H1 (cell line): ENCODE results near the gene VSTM2B. TPM values are rescaled to one million over a fixed set of nuclear protein-coding genes. Genes with fewer than 3 reads are reported as not detected.

Experiments
- CTCF ChIA-PET: fragments of 300-600 bp; sonication (Branson Sonifier 250); formaldehyde crosslinking; loops from one replicate; lab custom pipeline; 2021; ENCODE audit not compliant: partially characterized antibody; lab: Charles Lee
- POLR2A ChIA-PET: fragments of 300-600 bp; sonication (Branson Sonifier 250); formaldehyde crosslinking; loops from one replicate; lab custom pipeline; 2021; ENCODE audit warnings: inconsistent platforms; ENCODE audit not compliant: partially characterized antibody; lab: Charles Lee
- DNase-seq, 2 experiments: peaks; one replicate each; pipeline versions ENCODE4 v3.0.0 to v3.0.0-alpha.2; 2010 to 2022; ENCODE audit warnings: low spot score in 2 of 2, low read depth in 1 of 2, mixed read lengths in 1 of 2
- FAIRE-seq: peaks from 2 replicates; lab custom pipeline; 2011; peaks lifted over from hg19 to GRCh38; lab: Jason Lieb, UNC
- H2AFZ ChIP-seq: 2 replicates; pipeline ENCODE4 v1.8.1; 2012; ENCODE audit warnings: low read length, inconsistent platforms
- H2AK5ac ChIP-seq: 2 replicates; pipeline ENCODE4 v1.6.1; 2013; ENCODE audit warnings: low read depth, low read length
- H2BK120ac ChIP-seq: replicated peaks from 2 replicates; pipeline ENCODE3; 2013; ENCODE audit warnings: low read depth, low read length, inconsistent platforms
- H2BK12ac ChIP-seq: 2 replicates; pipeline ENCODE4 v1.6.1; 2013; ENCODE audit warnings: low read depth, low read length
- H2BK15ac ChIP-seq: 2 replicates; pipeline ENCODE4 v1.6.1; 2013; ENCODE audit warnings: low read length
- H2BK20ac ChIP-seq: 2 replicates; pipeline ENCODE4 v1.6.1; 2013; ENCODE audit warnings: low read length
- H2BK5ac ChIP-seq: 2 replicates; pipeline ENCODE4 v1.6.1; 2013; ENCODE audit warnings: low read depth, low read length
- H3K14ac ChIP-seq: 2 replicates; pipeline ENCODE4 v1.6.1; 2013; ENCODE audit warnings: inconsistent platforms; ENCODE audit not compliant: insufficient read length
- H3K18ac ChIP-seq: 2 replicates; pipeline ENCODE4 v1.6.1; 2013; ENCODE audit warnings: low read length; ENCODE audit errors: extremely low read depth
- H3K23ac ChIP-seq: 2 replicates; pipeline ENCODE4 v1.6.1; 2013; ENCODE audit warnings: inconsistent platforms; ENCODE audit not compliant: insufficient read length
- H3K23me2 ChIP-seq: 2 replicates; pipeline ENCODE4 v1.6.1; 2013; ENCODE audit warnings: low read depth, low read length
- H3K27ac ChIP-seq: 2 replicates; pipeline ENCODE4 v1.6.1; 2011; ENCODE audit warnings: low read depth, low read length, inconsistent platforms
- H3K27me3 ChIP-seq, 4 experiments: replicated peaks in 1 of 4; 1 replicate in 1 of 4; 2 replicates in 3 of 4; pipeline versions ENCODE4 v1.6.1 to v1.8.1; 2011 to 2013; ENCODE audit warnings: low read length in 3 of 4, mild to moderate bottlenecking in 3 of 4, inconsistent platforms in 2 of 4, mixed read lengths in 2 of 4, moderate library complexity in 1 of 4; ENCODE audit not compliant: control insufficient read depth in 3 of 4, insufficient read depth in 3 of 4; ENCODE audit errors: extremely low read depth in 1 of 4
- H3K36me3 ChIP-seq, 4 experiments: 2 replicates each; pipeline versions ENCODE4 v1.6.1 to v1.8.1; 2011 to 2013; ENCODE audit warnings: mild to moderate bottlenecking in 4 of 4, low read length in 3 of 4, moderate library complexity in 2 of 4, control low read depth in 1 of 4, inconsistent platforms in 1 of 4; ENCODE audit not compliant: insufficient read depth in 4 of 4, control insufficient read depth in 2 of 4
- H3K4ac ChIP-seq: replicated peaks from 2 replicates; pipeline ENCODE3; 2013; ENCODE audit warnings: low read length, low read depth, mixed read lengths, inconsistent platforms; ENCODE audit not compliant: insufficient read length
- H3K4me1 ChIP-seq, 4 experiments: replicated peaks in 1 of 4; 1 replicate in 1 of 4; 2 replicates in 3 of 4; pipeline versions ENCODE4 v1.6.1 to v1.8.1; 2011 to 2013; ENCODE audit warnings: low read length in 3 of 4, inconsistent platforms in 2 of 4, mixed read lengths in 1 of 4; ENCODE audit not compliant: insufficient read depth in 4 of 4, control insufficient read depth in 3 of 4
- H3K4me2 ChIP-seq, 2 experiments: 2 replicates each; pipeline versions ENCODE4 v1.6.1 to v1.8.1; 2011 to 2013; ENCODE audit warnings: low read depth in 2 of 2, low read length in 2 of 2, control low read depth in 1 of 2, inconsistent platforms in 1 of 2, mild to moderate bottlenecking in 1 of 2; ENCODE audit not compliant: insufficient read depth in 1 of 2
- H3K4me3 ChIP-seq, 4 experiments: fragments of 200-600, 300-600 bp in 1 of 4; sonication (generic), shearing (Covaris generic), sonication (Bioruptor Twin) in 1 of 4; 2 replicates each; pipeline versions ENCODE4 v1.5.1 to v1.8.1; 2011 to 2016; ENCODE audit warnings: low read length in 4 of 4, low read depth in 3 of 4, control low read depth in 2 of 4, inconsistent platforms in 2 of 4, mild to moderate bottlenecking in 2 of 4, mixed read lengths in 1 of 4, moderate library complexity in 1 of 4; ENCODE audit not compliant: insufficient read depth in 2 of 4; ENCODE audit errors: extremely low read depth in 1 of 4
- H3K56ac ChIP-seq: replicated peaks from 2 replicates; pipeline ENCODE3; 2013; ENCODE audit warnings: low read depth, mild to moderate bottlenecking, mixed read lengths, low read length, inconsistent platforms; ENCODE audit not compliant: insufficient read length
- H3K79me1 ChIP-seq: 2 replicates; pipeline ENCODE4 v1.6.1; 2013; ENCODE audit warnings: low read depth, low read length, control low read depth
- H3K79me2 ChIP-seq, 2 experiments: 2 replicates each; pipeline versions ENCODE4 v1.6.1 to v1.8.1; 2012 to 2013; ENCODE audit warnings: low read length in 2 of 2, mild to moderate bottlenecking in 2 of 2, inconsistent platforms in 1 of 2; ENCODE audit not compliant: insufficient read depth in 2 of 2, control insufficient read depth in 1 of 2
- H3K9ac ChIP-seq, 4 experiments: replicated peaks in 1 of 4; 1 replicate in 1 of 4; 2 replicates in 3 of 4; pipeline versions ENCODE4 v1.6.1 to v1.8.1; 2011 to 2013; ENCODE audit warnings: low read depth in 3 of 4, low read length in 3 of 4, control low read depth in 2 of 4, mild to moderate bottlenecking in 2 of 4, moderate library complexity in 2 of 4, inconsistent platforms in 1 of 4; ENCODE audit errors: extremely low read depth in 1 of 4
- H3K9me3 ChIP-seq, 2 experiments: 2 replicates each; pipeline versions ENCODE4 v1.6.1 to v1.8.1; 2012 to 2013; ENCODE audit warnings: mild to moderate bottlenecking in 2 of 2, moderate library complexity in 2 of 2, control low read depth in 1 of 2, inconsistent platforms in 1 of 2, low read depth in 1 of 2, low read length in 1 of 2, mixed read lengths in 1 of 2; ENCODE audit not compliant: insufficient read depth in 2 of 2
- H4K20me1 ChIP-seq, 2 experiments: replicated peaks in 1 of 2; 2 replicates each; pipeline versions ENCODE3 to v1.8.1; 2011 to 2013; ENCODE audit warnings: inconsistent platforms in 2 of 2, low read length in 2 of 2, mild to moderate bottlenecking in 1 of 2; ENCODE audit not compliant: insufficient read depth in 2 of 2, control insufficient read depth in 1 of 2
- H4K5ac ChIP-seq: 2 replicates; pipeline ENCODE4 v1.6.1; 2013; ENCODE audit warnings: low read length, low read depth, mixed read lengths, inconsistent platforms; ENCODE audit not compliant: insufficient read length
- H4K8ac ChIP-seq: 2 replicates; pipeline ENCODE4 v1.8.0; 2013; ENCODE audit warnings: mild to moderate bottlenecking, moderate library complexity, low read length, inconsistent platforms; ENCODE audit not compliant: insufficient read depth; ENCODE audit errors: extremely low read depth
- H4K91ac ChIP-seq: replicated peaks from 2 replicates; pipeline ENCODE3; 2013; ENCODE audit warnings: low read length, mixed read lengths, inconsistent platforms; ENCODE audit not compliant: insufficient read length
- CTCF ChIP-seq, 3 experiments: IDR thresholded peaks; 1 replicate in 2 of 3; 2 replicates in 1 of 3; pipeline versions ENCODE4 v1.5.1 to v1.6.1; 2011; ENCODE audit warnings: low read length in 3 of 3, mild to moderate bottlenecking in 3 of 3, inconsistent platforms in 2 of 3, low read depth in 1 of 3, moderate library complexity in 1 of 3; ENCODE audit not compliant: insufficient read depth in 1 of 3; ENCODE audit errors: control extremely low read depth in 1 of 3
- FOSL1 ChIP-seq: IDR thresholded peaks from 2 replicates; pipeline ENCODE4 v1.6.1; 2011; ENCODE audit warnings: mild to moderate bottlenecking, low read depth, low read length, moderate library complexity; ENCODE audit not compliant: insufficient read depth
- HDAC2 ChIP-seq, 2 experiments: fragments of 300-600 bp in 1 of 2; sonication (generic) in 1 of 2; IDR thresholded peaks; 2 replicates each; pipeline ENCODE4 v1.6.1; 2011 to 2012; ENCODE audit warnings: low read depth in 2 of 2, low read length in 2 of 2, mild to moderate bottlenecking in 2 of 2, moderate library complexity in 2 of 2, borderline replicate concordance in 1 of 2, inconsistent platforms in 1 of 2
- HDAC6 ChIP-seq: IDR thresholded peaks from one replicate; pipeline ENCODE4 v1.7.1; 2012; ENCODE audit warnings: low read depth, mild to moderate bottlenecking, inconsistent platforms, low read length, moderate library complexity
- MAX ChIP-seq: IDR thresholded peaks from 2 replicates; pipeline ENCODE4 v1.6.1; 2012; ENCODE audit warnings: inconsistent platforms
- NRF1 ChIP-seq: IDR thresholded peaks from 2 replicates; pipeline ENCODE4 v1.6.1; 2011; ENCODE audit warnings: mild to moderate bottlenecking, low read depth, low read length, improper control_type of control experiment
- POLR2AphosphoS5 ChIP-seq: IDR thresholded peaks from 2 replicates; pipeline ENCODE4 v1.6.1; 2011; ENCODE audit warnings: low read depth, low read length
- POU5F1 ChIP-seq: IDR thresholded peaks from 2 replicates; pipeline ENCODE4 v1.6.1; 2011; ENCODE audit warnings: low read depth, mild to moderate bottlenecking, low read length, moderate library complexity
- RBBP5 ChIP-seq: IDR thresholded peaks from 2 replicates; pipeline ENCODE4 v1.7.1; 2012; ENCODE audit warnings: low read depth, mild to moderate bottlenecking, inconsistent platforms, low read length, moderate library complexity, borderline replicate concordance
- RNF2 ChIP-seq: fragments of 200-900, 300-1000 bp; sonication (generic); IDR thresholded peaks from 2 replicates; pipeline ENCODE4 v1.7.1; 2016; ENCODE audit warnings: borderline replicate concordance, low read depth, mild to moderate bottlenecking, antibody characterized with exemption, low read length; ENCODE audit not compliant: poor library complexity, severe bottlenecking; ENCODE audit errors: missing control alignments
- WGBS, 2 experiments: shearing (Covaris generic) in 1 of 2; methylation state at CpG; one replicate each; pipeline versions ENCODE4 v1.1.6 to v1.1.7; 2013 to 2015; ENCODE audit warnings: low lambda C conversion rate in 2 of 2, mixed read lengths in 2 of 2, inconsistent platforms in 1 of 2, low coverage in 1 of 2, missing lambda C conversion rate in 1 of 2; ENCODE audit not compliant: insufficient replicate concordance in 2 of 2, insufficient coverage in 1 of 2, insufficient read length in 1 of 2; ENCODE audit errors: extremely low coverage in 1 of 2, missing lambda C conversion rate in 1 of 2; 5-methylcytosine and 5-hydroxymethylcytosine counted together
- polyA plus RNA-seq, 7 experiments: library from polyadenylated mRNA; depleted of rRNA in 3 of 7; stranded (reverse) in 5 of 7; unstranded in 2 of 7; fragments of >200 nt in 5 of 7; fragments of 200-250 nt in 2 of 7; gene quantifications; 1 replicate in 5 of 7; 2 replicates in 1 of 7; 4 replicates in 1 of 7; pipeline versions ENCODE4 v1.2.1 to v1.2.3, GENCODE V29; 2011 to 2013; ENCODE audit warnings: missing spikeins in 2 of 7, mixed read lengths in 2 of 7
- total RNA-seq: library from RNA; stranded (reverse); fragmentation: NEBNext Ultra II Directional; extraction: Animal tissue kit (Norgen Biotek cat#: 25700); gene quantifications from 2 replicates; pipeline ENCODE4 v1.2.1, GENCODE V29; 2021

The VSTM2B gene
- total and polyA plus RNA-seq, 2 of the 8 experiments (the other 6 are each of a cell fraction or from before 2014, with no cell fraction given): 0.82 to 1.5 TPM

- Histone ChIP-seq H3K14ac (no peak overlapping the region), H2BK20ac (no peak overlapping the region), H2BK5ac (no peak overlapping the region), H4K91ac (no peak overlapping the region), H2BK120ac (no peak overlapping the region), H3K4me1 (peaks cover 0 to 3% (median 0%) of the 10 kb centered on the region in 4 experiments; a peak in 2 of 7 replicates), H3K4me2 (no peak overlapping the region), H3K9me3 (no peaks in the 10 kb centered on the region), H3K36me3 (no peaks in the 10 kb centered on the region), H2BK15ac (no peak overlapping the region), H3K79me1 (no peaks in the 10 kb centered on the region), H3K23me2 (peaks cover 15% of the 10 kb centered on the region; the same call in 1 of the 2 replicates), H3K4me3 (no peak overlapping the region), H2BK12ac (no peak overlapping the region), H3K56ac (no peak overlapping the region), H3K4ac (no peak overlapping the region), H4K8ac (no peak overlapping the region), H4K20me1 (peaks cover 0 to 3% of the 10 kb centered on the region in 2 experiments), H3K27me3 (0 out of 7 replicates have a peak, but pooled peaks cover 0 to 2% (median 0%) of the 10 kb centered on the region in 4 experiments), H3K18ac (no peak overlapping the region), H3K27ac (no peak overlapping the region), H2AFZ (no peak overlapping the region), H3K23ac (no peak overlapping the region), H3K9ac (no peak overlapping the region), H2AK5ac (no peak overlapping the region), H4K5ac (no peak overlapping the region), H3K79me2 (no peaks in the 10 kb centered on the region)
- ChIA-PET CTCF (interaction anchor here (1.1 to 2.1 kb wide), 3 partner anchors 9 to 61 kb away, joined by 3 to 9 read pairs (median 3); no protein-coding TSS in a partner anchor), POLR2A (no interaction called here)
- peak in 1 of 2 experiments; percentile 30 for DNase-seq
- FAIRE-seq: no peak
- WGBS, 2 experiments: 85% methylated on average over 8 of the region's 11 CpGs; no CpG with 5 or more reads in 1 of the 2 experiments
- TF ChIP-seq CTCF (IDR thresholded peaks at IDR 0.05; ENCODE audit: control extremely low read depth in 1 of 3, insufficient read depth in 1 of 3, low read depth in 1 of 3, low read length in 3 of 3) (no peak), POLR2AphosphoS5 (no peak), FOSL1 (no peak), HDAC2 (IDR thresholded peaks at IDR 0.05; ENCODE audit: borderline replicate concordance in 1 of 2, low read depth in 2 of 2, low read length in 2 of 2) (no peak), RNF2 (no peak), NRF1 (no peak), HDAC6 (no peak), POU5F1 (no peak), RBBP5 (no peak), MAX (no peak)
Measured at GRCh38 chr19:29537601-29538000, 11.8 kb downstream of the VSTM2B start.
